HG03442 (cell line): ENCODE results near the gene GRM7.
"Not testable (repeated sequence)": the region's sequence is repeated elsewhere in the genome, so short reads cannot be mapped to it uniquely, and the experiment has no call there.

Source experiments
- ATAC-seq: cut with Tn5 transposase; IDR thresholded peaks from one replicate; pipeline ENCODE4 v1.9.1; 2021; ENCODE audit warnings: mild to moderate bottlenecking, moderate library complexity; ENCODE audit not compliant: unreplicated experiment

GRM7 gene

DNA sequence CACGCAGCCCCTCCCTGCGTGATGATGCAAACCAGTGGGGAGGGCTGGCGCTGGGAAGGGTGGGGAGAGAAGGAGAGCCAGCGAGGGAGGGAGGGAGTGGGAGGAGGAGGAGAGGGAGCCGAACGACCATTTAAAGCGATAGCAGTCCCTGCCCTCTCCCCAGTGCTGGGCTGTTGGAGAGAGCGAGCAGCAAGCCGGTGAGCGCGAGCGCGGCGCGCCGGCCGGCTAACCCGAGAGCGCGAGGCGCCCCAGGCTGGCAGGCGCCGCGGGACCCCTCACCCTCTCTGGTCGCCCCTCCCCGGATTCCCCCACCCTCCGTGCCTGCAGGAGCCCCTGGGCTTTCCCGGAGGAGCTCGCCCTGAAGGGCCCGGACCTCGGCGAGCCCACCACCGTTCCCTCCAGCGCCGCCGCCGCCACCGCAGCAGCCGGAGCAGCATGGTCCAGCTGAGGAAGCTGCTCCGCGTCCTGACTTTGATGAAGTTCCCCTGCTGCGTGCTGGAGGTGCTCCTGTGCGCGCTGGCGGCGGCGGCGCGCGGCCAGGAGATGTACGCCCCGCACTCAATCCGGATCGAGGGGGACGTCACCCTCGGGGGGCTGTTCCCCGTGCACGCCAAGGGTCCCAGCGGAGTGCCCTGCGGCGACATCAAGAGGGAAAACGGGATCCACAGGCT, at the start of gene GRM7:
Gene GRM7, plus strand, starts transcription at position 162 of the 671 bp plus-strand sequence.
- no peak for ATAC-seq

DNA sequence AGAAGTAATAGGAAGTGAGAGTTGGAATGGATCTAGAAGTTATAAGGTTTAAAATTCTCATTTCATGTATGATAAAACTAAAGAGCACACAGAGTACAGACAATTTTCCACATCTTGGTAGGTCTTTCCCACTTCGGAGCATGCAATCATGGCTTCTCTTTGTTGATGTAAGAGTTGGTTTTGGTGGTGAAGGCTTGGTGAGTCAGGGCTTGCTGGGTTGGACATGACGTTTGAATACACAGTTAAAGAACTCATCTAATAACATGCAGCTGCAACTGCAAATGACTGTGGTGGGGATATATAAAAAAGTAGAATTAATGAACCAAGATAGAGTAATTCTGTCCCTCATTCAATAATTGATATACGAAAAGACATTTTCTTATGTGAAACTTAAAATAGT, 39.5 kb upstream of the GRM7 start:
- no peak for ATAC-seq

DNA sequence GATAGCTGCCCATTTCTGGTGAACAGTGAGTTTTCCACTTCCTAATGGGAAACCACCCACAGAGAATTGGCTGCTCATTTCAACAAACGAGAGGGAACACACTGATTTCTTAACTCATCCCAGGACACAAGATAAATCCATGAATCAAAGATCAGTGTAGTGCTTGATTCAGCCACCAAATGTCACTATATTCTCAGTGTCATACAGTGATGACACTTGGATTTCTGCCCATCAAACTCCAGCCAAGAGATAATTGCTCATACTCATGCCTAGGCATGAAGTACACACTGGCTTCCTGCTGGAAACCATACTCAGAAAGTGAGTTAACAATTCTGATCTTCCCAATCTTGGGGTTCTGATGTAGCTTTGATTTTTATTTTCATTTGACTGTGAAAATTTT, 35.4 kb upstream of the GRM7 start:
- no peak for ATAC-seq

DNA sequence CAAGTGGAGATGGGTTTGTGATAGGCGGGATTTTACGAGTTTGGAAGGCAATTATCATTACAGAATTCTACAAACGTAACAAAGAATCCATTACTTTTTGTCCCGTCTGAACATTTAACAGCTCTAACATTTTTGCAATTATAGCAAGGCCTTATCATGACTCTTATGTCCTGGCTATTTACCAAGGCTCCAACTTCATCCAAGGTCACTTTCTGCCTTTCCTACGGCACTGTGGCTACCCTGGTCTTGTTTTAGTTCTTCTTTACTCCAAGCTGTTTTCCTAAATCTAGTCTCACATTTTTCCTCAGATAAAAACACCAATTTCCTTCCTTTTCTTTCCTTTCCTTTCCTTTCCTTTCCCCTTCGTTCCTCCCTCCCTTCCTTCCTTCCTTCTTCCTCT, 33.5 kb upstream of the GRM7 start:
- no peak for ATAC-seq

DNA sequence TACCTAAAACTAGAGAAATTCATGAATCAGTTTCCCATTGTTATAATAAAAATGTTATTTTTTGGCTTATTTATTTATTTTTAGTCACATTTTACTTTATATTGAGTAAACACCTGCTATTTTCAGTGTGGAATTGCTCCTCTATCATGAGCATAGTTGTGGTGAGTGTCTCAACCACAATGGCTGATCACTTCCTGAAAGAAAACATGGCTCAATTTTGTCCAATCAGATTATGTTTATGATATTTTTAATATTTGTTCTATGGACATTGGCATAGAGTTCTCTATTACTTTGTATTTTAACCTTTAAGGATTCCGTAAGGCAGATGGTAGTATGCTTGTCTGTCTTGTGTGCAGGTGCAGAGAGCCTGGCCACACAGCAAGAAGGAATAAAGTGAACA, 16.2 kb upstream of the GRM7 start:
- ATAC-seq, result no peak

DNA sequence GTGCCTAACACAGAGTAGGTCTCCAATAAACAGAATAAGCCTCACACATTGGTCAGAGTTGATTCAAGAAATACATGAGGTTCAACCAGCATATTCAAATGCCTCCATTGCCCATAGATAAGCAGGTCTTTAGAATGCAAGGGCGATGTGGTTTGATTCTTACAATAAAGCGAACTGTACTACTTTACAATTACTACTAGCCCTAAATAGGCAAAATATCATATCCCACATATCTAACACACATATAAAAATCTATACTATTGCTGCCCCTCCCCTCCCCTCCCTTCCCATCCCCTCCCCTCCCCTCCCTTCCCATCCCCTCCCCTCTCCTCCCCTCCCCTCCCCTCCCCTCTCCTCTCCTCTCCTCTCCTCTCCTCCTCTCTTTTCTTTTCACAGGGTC, 6.7 kb upstream of the GRM7 start:
- no peak for ATAC-seq

DNA sequence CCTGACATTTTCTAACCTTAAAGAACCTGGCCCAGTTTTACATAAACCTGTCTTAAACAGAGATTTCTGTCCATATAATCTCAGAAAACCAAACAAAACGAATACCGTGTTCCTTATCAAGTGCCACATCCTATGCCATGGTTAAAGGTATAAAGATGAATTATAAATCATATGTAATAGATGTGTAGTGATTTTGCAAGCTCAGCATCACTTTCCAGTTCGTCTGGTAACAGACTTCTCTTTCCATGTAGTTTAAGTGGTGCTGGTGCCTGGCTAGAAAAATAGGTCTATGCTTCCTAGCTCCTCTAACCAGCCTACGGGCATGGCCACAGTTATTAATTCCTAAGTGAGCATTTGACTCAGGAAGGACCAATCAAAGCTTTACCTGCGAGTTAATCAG, 3.4 kb upstream of the GRM7 start:
- no peak for ATAC-seq

DNA sequence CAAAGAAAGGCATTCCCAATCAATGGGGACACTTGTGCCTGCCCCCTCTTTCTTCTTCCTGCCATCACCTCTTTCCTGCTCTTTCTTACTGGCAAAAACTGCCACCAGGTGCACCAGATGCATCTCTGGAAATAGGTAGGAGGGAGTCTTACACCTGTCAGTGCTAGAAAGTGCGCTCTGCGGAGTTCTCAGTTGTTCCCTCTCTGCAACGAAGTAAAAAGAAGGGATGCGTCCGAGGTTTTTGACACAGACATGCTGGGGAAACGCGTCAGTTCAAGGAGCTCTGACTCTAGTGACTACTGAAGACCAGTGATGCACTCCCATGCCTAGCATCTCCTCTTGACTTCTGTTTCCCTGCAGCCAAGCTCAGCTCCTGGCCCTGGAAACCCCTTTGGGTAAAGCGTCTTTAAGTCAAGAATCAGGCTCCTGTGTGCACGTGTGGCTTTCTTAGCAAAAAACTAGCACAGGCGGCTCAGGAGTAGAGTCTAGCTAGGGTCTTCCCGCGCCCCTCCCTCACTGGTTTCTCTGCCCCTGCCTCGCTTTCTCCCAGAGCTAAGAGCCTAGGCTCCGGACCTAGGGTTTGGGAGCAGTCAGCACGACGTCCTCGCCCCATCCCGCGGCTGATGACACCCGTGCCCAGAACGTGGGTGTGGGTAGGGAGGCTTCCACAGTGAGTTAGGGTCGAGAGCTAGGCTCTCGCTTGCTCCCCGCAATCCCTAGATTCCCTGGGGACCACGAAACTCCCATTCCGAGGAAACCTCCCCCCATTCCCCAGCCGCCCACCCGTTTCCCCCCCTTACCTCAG, 564 bp upstream of the GRM7 start:
- no peak for ATAC-seq

DNA sequence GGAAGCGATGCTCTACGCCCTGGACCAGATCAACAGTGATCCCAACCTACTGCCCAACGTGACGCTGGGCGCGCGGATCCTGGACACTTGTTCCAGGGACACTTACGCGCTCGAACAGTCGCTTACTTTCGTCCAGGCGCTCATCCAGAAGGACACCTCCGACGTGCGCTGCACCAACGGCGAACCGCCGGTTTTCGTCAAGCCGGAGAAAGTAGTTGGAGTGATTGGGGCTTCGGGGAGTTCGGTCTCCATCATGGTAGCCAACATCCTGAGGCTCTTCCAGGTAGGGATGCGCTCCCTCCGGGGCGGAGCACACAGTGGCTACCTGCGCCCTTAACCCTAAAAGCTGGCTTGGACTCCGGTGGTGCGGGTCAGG, 698 bp downstream of the GRM7 start:
- ATAC-seq, result no peak

DNA sequence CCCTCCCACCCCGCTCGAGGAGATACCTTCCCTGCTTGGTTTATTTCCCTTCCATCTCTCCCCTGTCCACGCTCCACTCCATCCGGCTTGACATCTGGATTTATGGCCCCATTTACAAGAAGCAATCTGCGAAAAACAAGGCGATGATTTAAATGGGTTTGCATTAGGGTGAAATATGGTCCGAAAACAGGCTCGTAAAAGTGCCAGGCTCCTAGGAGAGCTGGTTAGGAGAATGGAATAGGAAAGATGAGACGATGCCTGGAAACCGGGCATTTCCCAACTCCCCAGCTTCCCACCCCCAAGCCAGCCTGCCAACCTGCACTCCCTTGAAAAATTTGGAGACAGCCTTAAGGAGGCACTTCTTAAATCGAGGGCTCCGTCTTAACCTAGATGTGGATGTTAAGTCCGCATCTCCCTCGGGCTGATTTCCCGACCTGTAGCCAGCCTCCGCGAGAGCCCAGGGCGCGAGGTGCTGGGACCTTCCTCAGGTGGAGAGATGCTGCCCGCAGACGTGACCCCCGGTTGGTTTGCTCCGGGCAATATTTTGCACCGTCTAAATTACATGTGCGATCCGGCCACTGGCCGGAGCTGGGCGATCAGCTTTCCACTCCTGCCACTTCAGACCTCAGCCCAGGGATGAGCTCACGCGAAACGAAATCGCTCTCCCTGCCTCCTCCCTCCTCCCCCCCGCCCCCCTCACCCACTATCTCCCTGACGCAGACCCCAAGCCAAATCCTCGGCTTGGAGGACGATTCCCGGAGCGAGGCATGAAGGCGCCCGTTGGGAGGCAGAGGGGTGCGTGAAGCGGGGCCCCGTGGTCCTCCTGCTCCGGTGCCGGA, 1.3 kb downstream of the GRM7 start:
- ATAC-seq, result no peak

DNA sequence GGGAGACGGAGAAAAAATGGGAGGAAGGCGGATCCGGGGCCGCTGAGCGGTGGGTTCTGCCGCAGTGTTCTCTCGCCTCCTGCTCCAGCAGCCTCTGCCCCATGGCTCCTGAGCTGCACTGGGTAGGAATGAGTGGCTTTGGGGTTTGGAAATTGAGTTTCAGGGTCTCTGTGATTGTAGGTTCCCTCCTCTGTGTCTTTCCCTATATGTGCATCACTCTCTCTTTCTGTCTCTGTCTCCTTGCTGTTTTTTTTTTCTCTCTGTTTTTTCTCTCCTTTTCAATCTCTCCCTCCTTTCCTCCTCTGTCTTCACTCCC, 1.9 kb downstream of the GRM7 start:
- ATAC-seq, result no peak

DNA sequence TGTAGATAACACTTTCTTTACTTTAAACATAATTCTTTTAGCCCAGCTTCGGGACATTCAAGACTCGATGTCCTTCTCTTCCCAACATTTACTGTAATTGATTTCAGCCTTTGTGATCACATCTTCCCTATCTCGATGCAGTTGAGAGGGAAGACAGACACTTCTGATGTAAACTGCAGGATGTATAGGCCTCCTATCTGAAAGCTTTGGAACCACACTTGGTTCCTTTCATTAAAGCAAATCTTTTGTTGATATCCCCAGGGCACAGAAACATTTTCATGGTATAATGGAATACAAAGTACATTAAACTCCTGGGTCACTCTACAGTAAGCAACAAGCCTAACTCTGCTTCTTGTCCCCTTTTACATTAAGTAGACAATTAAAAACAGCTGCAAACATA, 6.4 kb downstream of the GRM7 start:
- no peak for ATAC-seq

DNA sequence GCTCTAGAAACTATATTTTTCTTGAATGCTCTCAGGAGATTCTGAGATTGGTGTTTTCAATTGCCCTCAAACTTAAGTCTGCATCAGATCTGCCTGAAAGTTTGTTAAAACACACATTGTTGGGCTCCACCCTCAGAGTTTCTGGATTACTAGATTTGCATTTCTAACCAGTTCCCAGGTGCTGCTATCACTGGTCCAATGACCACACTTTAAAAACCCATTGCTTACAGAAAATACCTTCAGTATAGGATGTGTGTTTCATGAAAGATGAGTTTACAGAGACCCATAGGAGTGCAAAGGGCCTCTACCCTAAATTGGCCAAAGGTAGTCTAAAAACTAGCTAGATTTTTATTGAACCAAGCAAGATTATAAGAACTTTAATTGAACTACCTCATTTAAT, 17.8 kb downstream of the GRM7 start:
- ATAC-seq, result no peak

DNA sequence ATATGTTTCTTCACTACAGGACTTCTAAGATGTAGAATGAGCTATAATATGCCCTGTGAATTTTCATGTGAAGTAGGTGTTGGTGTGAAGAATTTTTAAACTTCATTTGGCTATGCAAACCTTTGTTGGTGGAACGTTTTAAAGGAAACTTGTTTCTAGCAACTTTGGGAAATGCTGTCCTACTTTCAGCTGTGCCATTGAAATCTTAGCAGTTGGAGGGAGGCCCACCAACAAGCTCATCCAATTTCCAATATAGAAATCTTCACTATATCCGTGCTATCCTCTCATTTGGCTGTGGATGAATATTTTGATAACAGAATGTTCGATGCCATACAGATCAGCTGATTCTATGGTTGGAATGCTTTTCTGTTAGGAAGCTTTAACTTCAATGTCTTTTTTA, 51.3 kb downstream of the GRM7 start:
- ATAC-seq, result no peak

DNA sequence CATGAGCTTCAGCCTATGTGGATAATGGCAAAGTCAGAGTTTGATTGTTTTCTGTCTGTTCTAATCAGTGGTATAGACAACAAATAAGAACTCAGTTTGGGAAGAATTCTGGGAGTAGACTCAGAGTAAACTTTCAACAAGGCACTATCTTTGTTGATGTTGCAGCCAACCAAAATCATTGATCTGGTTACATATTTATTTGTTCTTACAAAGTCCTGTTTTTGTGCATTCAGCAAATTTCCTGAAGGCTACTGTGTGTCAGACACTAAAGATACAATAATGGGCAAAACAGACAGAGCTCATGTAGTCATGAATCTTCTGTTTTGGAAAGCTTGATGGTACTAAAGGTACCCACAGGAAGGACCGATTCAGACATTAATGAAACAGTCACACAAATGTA, 55.0 kb downstream of the GRM7 start:
- no peak for ATAC-seq

DNA sequence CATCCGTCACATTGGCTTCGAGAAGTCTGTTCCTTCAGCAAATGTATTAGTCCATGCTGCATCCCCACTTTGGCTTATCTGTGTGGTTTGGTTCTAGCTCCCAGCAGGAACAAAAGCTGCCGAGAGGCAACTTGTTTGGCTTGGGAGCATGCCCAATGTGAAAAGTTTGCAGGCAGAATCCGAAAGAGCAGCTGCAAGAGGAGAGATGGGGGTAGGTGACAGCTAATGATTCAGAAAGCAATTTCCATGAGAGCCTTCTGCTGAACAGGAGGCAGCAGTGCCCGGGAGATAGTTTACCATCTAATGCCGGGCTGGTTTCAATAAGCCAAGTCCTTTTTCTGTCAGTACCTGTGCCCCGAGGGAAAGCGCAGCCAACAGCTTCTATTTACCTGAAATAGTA, 60.2 kb downstream of the GRM7 start:
- ATAC-seq, result no peak

DNA sequence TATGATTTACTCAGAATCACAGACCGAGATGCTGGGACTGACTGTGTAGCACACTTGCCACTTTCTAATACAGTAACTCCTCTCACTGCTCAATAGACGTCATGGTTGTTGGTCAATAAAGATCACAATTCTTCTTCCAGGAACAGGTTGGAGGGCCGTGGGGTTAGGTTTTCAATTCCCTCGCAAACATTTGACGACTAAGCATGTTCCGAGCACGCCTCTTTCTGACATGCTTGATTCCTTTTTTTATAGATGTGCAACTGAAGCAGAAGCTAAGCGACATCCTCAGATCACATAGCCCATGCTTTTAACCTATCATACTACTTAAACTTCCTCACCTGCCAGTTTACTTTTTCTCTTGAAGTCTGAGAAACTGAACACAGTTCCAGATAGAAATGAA, 61.0 kb downstream of the GRM7 start:
- ATAC-seq, result no peak

DNA sequence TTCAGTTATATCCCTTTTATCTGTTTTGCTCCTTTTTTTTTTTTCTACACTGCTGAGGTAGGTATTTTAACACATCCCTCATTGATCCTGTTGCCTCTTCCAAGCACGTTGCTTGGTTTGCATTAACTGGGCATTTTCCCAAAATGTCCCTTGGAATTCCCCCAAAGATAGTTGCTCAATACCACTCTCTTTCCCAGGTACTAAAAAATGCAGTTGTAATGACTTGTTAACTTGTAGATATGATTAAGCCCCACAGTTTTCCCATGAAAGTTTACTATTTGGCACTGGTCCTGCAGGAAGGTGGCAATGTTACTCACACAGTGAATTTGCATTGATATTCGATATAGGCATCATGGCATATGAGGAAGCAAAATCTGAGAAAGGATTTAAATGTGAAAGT, 67.1 kb downstream of the GRM7 start:
- no peak for ATAC-seq

DNA sequence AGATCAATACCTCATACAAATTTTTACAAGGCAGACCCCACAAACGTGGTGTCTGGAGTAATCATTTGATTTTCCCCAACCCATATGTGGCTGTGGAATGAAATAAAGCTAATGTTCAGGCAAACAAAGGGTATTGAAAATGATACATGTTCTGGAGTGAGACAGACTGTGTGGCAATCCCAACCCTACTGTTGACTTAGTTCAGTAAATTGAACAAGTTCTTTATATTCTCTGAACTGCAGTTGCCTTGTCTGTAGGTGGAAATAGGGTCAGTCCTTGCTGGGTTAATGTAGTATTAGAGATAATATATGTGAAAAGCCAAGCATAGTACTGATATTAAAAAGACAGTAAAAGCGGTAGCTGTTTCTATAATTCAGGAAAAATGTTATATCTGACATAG, 69.0 kb downstream of the GRM7 start:
- no peak for ATAC-seq

DNA sequence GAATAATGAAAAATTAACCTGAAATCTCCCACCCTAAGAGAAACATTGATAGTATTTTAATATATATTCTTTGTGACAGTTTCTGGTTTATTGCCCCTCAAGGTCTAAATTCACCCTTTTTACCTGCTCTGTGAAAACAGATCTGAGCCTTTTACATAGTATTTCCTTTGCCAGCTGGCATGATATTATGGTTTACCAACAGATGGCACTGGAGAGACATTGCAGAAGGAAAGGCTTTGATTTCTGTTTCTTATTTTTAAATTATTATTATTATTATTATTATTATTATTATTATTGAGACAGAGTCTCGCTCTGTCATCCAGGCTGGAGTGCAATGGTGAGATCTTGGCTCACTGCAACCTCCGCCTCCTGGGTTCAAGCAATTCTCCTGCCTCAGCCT, 74.5 kb downstream of the GRM7 start:
- ATAC-seq, result not testable (repeated sequence)

DNA sequence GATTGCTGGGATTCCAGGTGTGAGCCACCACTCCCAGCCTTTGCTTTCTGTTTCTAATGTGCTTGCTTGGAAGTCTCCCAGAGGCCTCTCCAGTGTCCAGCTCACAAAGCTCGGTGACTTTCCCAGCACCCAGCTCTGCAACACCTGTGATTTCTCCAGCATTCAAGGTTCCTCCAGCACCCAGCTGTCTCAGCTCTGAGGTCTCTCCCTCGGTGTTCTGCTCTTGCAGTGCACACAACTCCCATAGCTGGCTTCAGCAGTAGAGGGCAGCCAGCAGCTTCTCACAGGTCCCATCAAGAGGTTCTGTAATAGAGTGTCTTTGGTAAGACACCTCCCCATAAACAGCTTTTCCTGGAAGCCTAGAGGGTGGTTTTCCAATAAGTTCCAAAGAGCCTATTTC, 75.1 kb downstream of the GRM7 start:
- no peak for ATAC-seq

DNA sequence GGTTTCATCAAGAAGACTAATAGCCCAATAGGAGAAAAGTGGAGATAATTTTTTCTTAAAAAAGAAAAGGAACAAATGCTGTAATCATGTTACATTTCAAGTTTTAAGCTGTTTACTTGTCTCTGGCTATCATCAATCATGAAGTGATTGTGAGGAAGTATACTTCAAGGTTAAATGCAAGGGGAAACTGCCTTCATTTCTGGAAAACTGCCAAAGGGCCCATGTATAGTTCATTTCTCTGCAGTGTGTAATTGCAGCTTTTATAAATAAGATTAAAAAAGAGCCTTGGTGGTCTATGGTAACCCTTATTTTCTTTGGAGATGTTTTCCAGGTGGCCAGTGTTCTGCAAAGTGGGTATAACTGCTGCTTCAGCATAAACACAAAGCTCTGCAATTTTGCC, 101.9 kb downstream of the GRM7 start:
- ATAC-seq, result no peak
